SH-SY5Y (cell line): ENCODE results near the gene OLFML1.

Experiments used
- GATA2 ChIP-seq: IDR thresholded peaks from 2 replicates; pipeline ENCODE4 v1.6.1; 2011; ENCODE audit warnings: mild to moderate bottlenecking, low read depth, low read length
- GATA3 ChIP-seq: IDR thresholded peaks from 2 replicates; pipeline ENCODE4 v1.6.1; 2011; ENCODE audit warnings: low read depth, mild to moderate bottlenecking, low read length, moderate library complexity

Gene OLFML1

GRCh38 chr11:7485186-7486097, at the start of gene OLFML1:
OLFML1 (plus strand) TSS chr11:7485506; CDS start chr11:7485876, 370 bp downstream.
- TF ChIP-seq GATA3: no peak
- no peak for TF ChIP-seq GATA2

GRCh38 chr11:7436146-7436545, 49.2 kb upstream of the OLFML1 start:
- TF ChIP-seq GATA3 (no peak), GATA2 (no peak)

GRCh38 chr11:7436657-7437056, 48.6 kb upstream of the OLFML1 start:
- no peak for TF ChIP-seq GATA2
- TF ChIP-seq GATA3: no peak

- TF ChIP-seq GATA2 (no peak), GATA3 (no peak)
These were observed 47.6 kb upstream of the OLFML1 start for GRCh38 chr11:7437696-7438095.

GRCh38 chr11:7439746-7440320, 45.5 kb upstream of the OLFML1 start:
- TF ChIP-seq GATA2: no peak
- no peak for TF ChIP-seq GATA3

GRCh38 chr11:7442588-7443215, 42.6 kb upstream of the OLFML1 start:
- TF ChIP-seq GATA2: no peak
- TF ChIP-seq GATA3: no peak

GRCh38 chr11:7444091-7444981, 41.0 kb upstream of the OLFML1 start:
- no peak for TF ChIP-seq GATA3
- no peak for TF ChIP-seq GATA2

- TF ChIP-seq GATA3 (no peak), GATA2 (no peak)
These were observed 39.7 kb upstream of the OLFML1 start for GRCh38 chr11:7445564-7445963.

GRCh38 chr11:7448201-7448600, 37.1 kb upstream of the OLFML1 start:
- TF ChIP-seq GATA2 (no peak), GATA3 (no peak)

- TF ChIP-seq GATA3 (no peak), GATA2 (no peak)
These were observed 36.0 kb upstream of the OLFML1 start for GRCh38 chr11:7449211-7449840.

- TF ChIP-seq GATA2: no peak
- no peak for TF ChIP-seq GATA3
These were observed 35.5 kb upstream of the OLFML1 start for GRCh38 chr11:7449841-7450214.

GRCh38 chr11:7450836-7451235, 34.5 kb upstream of the OLFML1 start:
- TF ChIP-seq GATA3: no peak
- TF ChIP-seq GATA2: no peak

GRCh38 chr11:7451520-7451919, 33.8 kb upstream of the OLFML1 start:
- TF ChIP-seq GATA3: no peak
- TF ChIP-seq GATA2: no peak
